ENCODE results near the gene GALNT14. TPM values are rescaled to one million over a fixed set of nuclear protein-coding genes. Genes with fewer than 3 reads are reported as not detected.

Gene GALNT14
- total and polyA plus RNA-seq, 8 donors = 0.93 to 15.6 (median 1.4) TPM; not detected in 3

- Histone ChIP-seq H3K9me3 (no peaks in the 10 kb centered on the region), H3K36me3 (no peaks in the 10 kb centered on the region), H3K27me3 (no peaks in the 10 kb centered on the region), H3K4me1 (no peaks in the 10 kb centered on the region), H3K27ac (no peak overlapping the region), H3K4me3 (no peak overlapping the region)
- intact Hi-C loops (cut with DNase I; ENCODE audit: low total_unique reads) = no loop called here
- no peak for DNase-seq
- 91 to 96% (median 91%) methylated on average over 4 to 5 of the region's 5 CpGs for whole genome bisulfite sequencing, 5 donors
- TF ChIP-seq EP300 (IDR thresholded peaks at IDR 0.05) (no peak), CTCF (IDR thresholded peaks at IDR 0.05) (no peak), POLR2A (IDR thresholded peaks at IDR 0.05) (no peak), POLR2AphosphoS5 (IDR thresholded peaks at IDR 0.05) (no peak)
Observed at GRCh38 chr2:30903326-30903725, 234.9 kb downstream of the GALNT14 start.

- TF ChIP-seq EP300 (IDR thresholded peaks at IDR 0.05) = no peak
- no peak for TF ChIP-seq POLR2A (IDR thresholded peaks at IDR 0.05)
- no peak for TF ChIP-seq CTCF (IDR thresholded peaks at IDR 0.05)
- no peak for TF ChIP-seq POLR2AphosphoS5 (IDR thresholded peaks at IDR 0.05)
- 68 to 82% (median 73%) methylated on average over 5 of the region's 5 CpGs for WGBS, 5 donors
- no peak for DNase-seq
- no peak overlapping the region for H3K27ac ChIP-seq
- peaks cover 0 to 11% (median 9%) of the 10 kb centered on the region in 4 donors for H3K9me3 ChIP-seq
- no peak overlapping the region for H3K4me3 ChIP-seq
- no peaks in the 10 kb centered on the region for H3K36me3 ChIP-seq
- intact Hi-C loops (cut with DNase I; ENCODE audit: low total_unique reads) = no loop called here
- H3K4me1 ChIP-seq = no peaks in the 10 kb centered on the region
- H3K27me3 ChIP-seq = peaks cover 0 to 6% (median 0%) of the 10 kb centered on the region in 3 donors
Observed at GRCh38 chr2:30900381-30900780, 237.9 kb downstream of the GALNT14 start.

- WGBS, 5 donors = 85 to 96% (median 90%) methylated on average over 14 of the region's 14 CpGs
- DNase-seq = no peak
- Histone ChIP-seq H3K27ac (no peak overlapping the region), H3K9me3 (peaks cover 0 to 11% (median 9%) of the 10 kb centered on the region in 4 donors), H3K4me1 (no peaks in the 10 kb centered on the region), H3K27me3 (peaks cover 0 to 9% (median 0%) of the 10 kb centered on the region in 3 donors), H3K4me3 (no peak overlapping the region), H3K36me3 (no peaks in the 10 kb centered on the region)
- intact Hi-C loops (cut with DNase I; ENCODE audit: low total_unique reads) = no loop called here
- TF ChIP-seq POLR2A (IDR thresholded peaks at IDR 0.05) = no peak
- no peak for TF ChIP-seq POLR2AphosphoS5 (IDR thresholded peaks at IDR 0.05)
- TF ChIP-seq CTCF (IDR thresholded peaks at IDR 0.05) = no peak
- no peak for TF ChIP-seq EP300 (IDR thresholded peaks at IDR 0.05)
Observed at GRCh38 chr2:30899516-30900054, 238.7 kb downstream of the GALNT14 start.

GRCh38 chr2:30897539-30897938, 240.7 kb downstream of the GALNT14 start:
- Histone ChIP-seq H3K36me3 (no peaks in the 10 kb centered on the region), H3K27me3 (peaks cover 0 to 10% (median 0%) of the 10 kb centered on the region in 3 donors), H3K4me3 (no peak overlapping the region), H3K9me3 (peaks cover 0 to 11% (median 9%) of the 10 kb centered on the region in 4 donors), H3K4me1 (no peaks in the 10 kb centered on the region), H3K27ac (no peak overlapping the region)
- TF ChIP-seq EP300 (IDR thresholded peaks at IDR 0.05) = no peak
- TF ChIP-seq POLR2AphosphoS5 (IDR thresholded peaks at IDR 0.05) = no peak
- TF ChIP-seq CTCF (IDR thresholded peaks at IDR 0.05) = no peak
- TF ChIP-seq POLR2A (IDR thresholded peaks at IDR 0.05) = no peak
- DNase-seq = no peak
- intact Hi-C loops (cut with DNase I; ENCODE audit: low total_unique reads) = no loop called here
- 87 to 95% (median 93%) methylated on average over 13 of the region's 13 CpGs for WGBS, 5 donors
